ENCODE results near the gene CR1L.

The CR1L gene

DNA sequence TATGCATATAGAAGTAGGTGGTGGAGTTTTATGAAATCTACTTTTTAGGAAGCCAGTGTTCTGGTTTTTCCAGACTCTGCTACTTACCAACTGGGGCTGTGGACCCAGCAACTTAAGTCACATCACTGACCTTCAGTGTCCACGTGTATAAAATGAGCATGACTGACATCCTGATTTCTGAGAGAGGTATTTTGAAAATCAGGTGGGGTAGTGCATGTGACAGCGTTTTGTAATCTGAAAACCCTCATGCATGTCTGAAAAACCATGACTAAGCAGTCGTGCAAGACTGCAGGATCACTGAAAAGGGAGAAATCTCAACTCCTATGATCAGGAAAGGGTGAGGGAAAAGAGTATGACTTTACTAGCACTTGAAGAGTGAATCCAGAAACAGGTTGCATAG, 26.1 kb downstream of the CR1L start:
- Histone ChIP-seq H3K36me3 (ENCODE audit: insufficient read depth, low read length) (no peaks in the 10 kb centered on the region), H2AFZ (ENCODE audit: low read length) (no peak overlapping the region), H3F3A (ENCODE audit: insufficient read depth, low read length) (no peaks in the 10 kb centered on the region), H3K4me3 (ENCODE audit: low read depth, low read length, poor library complexity, severe bottlenecking) (no peak overlapping the region), H3K79me2 (ENCODE audit: insufficient read depth, low read length) (no peaks in the 10 kb centered on the region), H4K20me1 (ENCODE audit: insufficient read depth, low read length) (no peaks in the 10 kb centered on the region), H3K9me3 (ENCODE audit: low read length) (no peaks in the 10 kb centered on the region), H3K27me3 (ENCODE audit: insufficient read depth, low read length) (no peaks in the 10 kb centered on the region), H3K9ac (ENCODE audit: low read length) (no peak overlapping the region), H3K4me1 (ENCODE audit: insufficient read depth, low read length, severe bottlenecking) (no peaks in the 10 kb centered on the region), H3K9me2 (ENCODE audit: low read depth, low read length) (no peaks in the 10 kb centered on the region), H3K27ac (ENCODE audit: low read depth, low read length, poor library complexity, severe bottlenecking) (no peak overlapping the region), H3K4me2 (ENCODE audit: low read length) (no peak overlapping the region)
- TF ChIP-seq CTCF (IDR thresholded peaks at IDR 0.05; ENCODE audit: low read length) (no peak), EZH2 (IDR thresholded peaks at IDR 0.05; ENCODE audit: borderline replicate concordance, low read length) (no peak)

GRCh38 chr1:207672522-207673130, 27.7 kb downstream of the CR1L start:
- Histone ChIP-seq H3F3A (ENCODE audit: insufficient read depth, low read length) (no peaks in the 10 kb centered on the region), H3K4me3 (ENCODE audit: low read depth, low read length, poor library complexity, severe bottlenecking) (no peak overlapping the region), H3K4me2 (ENCODE audit: low read length) (no peak overlapping the region), H3K27me3 (ENCODE audit: insufficient read depth, low read length) (no peaks in the 10 kb centered on the region), H4K20me1 (ENCODE audit: insufficient read depth, low read length) (no peaks in the 10 kb centered on the region), H3K36me3 (ENCODE audit: insufficient read depth, low read length) (no peaks in the 10 kb centered on the region), H3K79me2 (ENCODE audit: insufficient read depth, low read length) (no peaks in the 10 kb centered on the region), H3K4me1 (ENCODE audit: insufficient read depth, low read length, severe bottlenecking) (no peaks in the 10 kb centered on the region), H2AFZ (ENCODE audit: low read length) (no peak overlapping the region), H3K9me2 (ENCODE audit: low read depth, low read length) (no peaks in the 10 kb centered on the region), H3K9me3 (ENCODE audit: low read length) (no peaks in the 10 kb centered on the region), H3K27ac (ENCODE audit: low read depth, low read length, poor library complexity, severe bottlenecking) (no peak overlapping the region), H3K9ac (ENCODE audit: low read length) (no peak overlapping the region)
- TF ChIP-seq EZH2 (IDR thresholded peaks at IDR 0.05; ENCODE audit: borderline replicate concordance, low read length) (no peak), CTCF (IDR thresholded peaks at IDR 0.05; ENCODE audit: low read length) (peak; percentile 64)

DNA sequence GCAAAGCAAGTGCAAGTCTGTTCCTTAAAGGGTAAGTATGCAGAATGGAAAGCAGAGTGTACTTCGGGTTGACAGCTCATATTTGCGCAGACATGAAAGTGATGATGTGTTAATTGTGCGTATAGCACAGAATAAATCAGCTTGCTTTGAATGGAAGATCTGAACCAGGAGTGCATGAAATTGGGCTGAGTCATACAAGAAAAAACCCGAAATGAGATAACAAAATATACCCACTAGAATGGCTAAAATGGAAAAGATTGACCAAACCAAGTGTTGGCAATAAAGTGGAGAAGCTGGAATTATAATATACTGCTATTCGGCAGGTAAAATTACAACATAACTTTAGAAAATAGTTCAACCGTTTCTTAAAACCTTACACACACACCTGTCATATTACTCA, 28.5 kb downstream of the CR1L start:
- no peaks in the 10 kb centered on the region for H3K36me3 ChIP-seq (ENCODE audit: insufficient read depth, low read length)
- H4K20me1 ChIP-seq (ENCODE audit: insufficient read depth, low read length), result no peaks in the 10 kb centered on the region
- H3K27ac ChIP-seq (ENCODE audit: low read depth, low read length, poor library complexity, severe bottlenecking), result no peak overlapping the region
- H3F3A ChIP-seq (ENCODE audit: insufficient read depth, low read length), result no peaks in the 10 kb centered on the region
- TF ChIP-seq EZH2 (IDR thresholded peaks at IDR 0.05; ENCODE audit: borderline replicate concordance, low read length), result no peak
- no peak for TF ChIP-seq CTCF (IDR thresholded peaks at IDR 0.05; ENCODE audit: low read length)
- no peaks in the 10 kb centered on the region for H3K9me3 ChIP-seq (ENCODE audit: low read length)
- no peak overlapping the region for H3K4me2 ChIP-seq (ENCODE audit: low read length)
- H3K79me2 ChIP-seq (ENCODE audit: insufficient read depth, low read length), result no peaks in the 10 kb centered on the region
- H3K27me3 ChIP-seq (ENCODE audit: insufficient read depth, low read length), result no peaks in the 10 kb centered on the region
- H3K9ac ChIP-seq (ENCODE audit: low read length), result no peak overlapping the region
- H3K4me3 ChIP-seq (ENCODE audit: low read depth, low read length, poor library complexity, severe bottlenecking), result no peak overlapping the region
- H2AFZ ChIP-seq (ENCODE audit: low read length), result no peak overlapping the region
- no peaks in the 10 kb centered on the region for H3K4me1 ChIP-seq (ENCODE audit: insufficient read depth, low read length, severe bottlenecking)
- H3K9me2 ChIP-seq (ENCODE audit: low read depth, low read length), result no peaks in the 10 kb centered on the region
